Medulla oblongata (tissue), 1 donor: ENCODE measurements around the gene ANKRD11.
"Not testable (repeated sequence)": the region's sequence is repeated elsewhere in the genome, so short reads cannot be mapped to it uniquely, and the experiment has no call there.

Experiments
- DNase-seq: peaks from one replicate; pipeline ENCODE4 v3.0.0-alpha.2; 2015; ENCODE audit errors: extremely low spot score

ANKRD11 gene

DNA sequence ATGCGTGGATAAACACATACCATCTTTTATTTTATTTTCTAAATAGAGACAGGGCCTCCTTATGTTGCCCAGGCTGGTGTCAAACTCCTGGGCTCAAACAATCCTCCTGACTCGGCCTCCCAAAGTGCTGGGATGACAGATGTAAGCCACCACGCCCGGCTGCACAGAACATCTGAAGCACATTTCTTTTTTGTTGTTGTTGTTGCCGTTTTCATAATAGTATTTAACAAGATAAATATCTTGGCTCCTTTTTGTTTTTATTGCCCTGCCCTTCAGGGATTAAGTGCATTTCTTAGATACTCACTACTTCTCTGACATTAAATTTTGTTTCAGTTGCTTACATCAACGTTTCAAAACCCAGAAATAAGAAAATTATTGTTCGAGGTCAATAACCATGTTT is 37.4 kb downstream of the ANKRD11 start:
- no peak for DNase-seq

DNA sequence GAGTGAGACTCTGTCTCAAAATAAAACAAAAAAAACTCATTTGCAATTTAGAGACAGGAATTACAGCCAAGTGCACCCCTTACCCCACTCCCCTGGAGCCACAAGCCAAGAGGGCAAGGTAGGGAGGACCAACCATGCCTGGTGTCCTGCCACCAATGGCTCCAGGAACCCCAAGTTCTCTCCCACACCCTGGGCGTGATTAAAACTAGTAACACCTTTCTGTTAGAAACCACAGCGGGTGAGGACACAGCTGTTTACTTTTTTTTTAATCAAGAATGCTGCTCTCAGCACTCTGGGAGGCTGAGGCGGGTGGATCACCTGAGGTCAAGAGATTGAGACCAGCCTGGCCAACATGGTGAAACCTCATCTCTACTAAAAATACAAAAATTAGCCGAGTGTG is 38.1 kb downstream of the ANKRD11 start:
- no peak for DNase-seq

DNA sequence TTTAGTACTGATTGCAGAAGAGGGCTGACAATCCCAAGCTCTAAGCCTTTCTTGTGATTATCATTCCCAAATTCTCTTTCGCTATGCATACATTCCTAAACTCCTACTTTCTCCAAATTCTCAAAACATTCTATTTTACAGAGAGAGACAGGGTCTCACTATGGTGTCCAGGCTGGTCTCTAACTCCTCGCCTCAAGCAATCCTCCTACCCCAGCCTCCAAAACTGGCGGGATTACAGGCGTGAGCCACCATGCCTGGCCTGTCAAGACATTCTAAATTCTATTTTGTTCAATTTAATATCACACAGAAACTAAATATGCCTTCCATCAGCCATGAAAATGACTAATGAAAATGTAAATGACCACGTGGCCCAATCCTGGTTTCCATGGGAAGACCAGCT is 39.8 kb downstream of the ANKRD11 start:
- DNase-seq: no peak

DNA sequence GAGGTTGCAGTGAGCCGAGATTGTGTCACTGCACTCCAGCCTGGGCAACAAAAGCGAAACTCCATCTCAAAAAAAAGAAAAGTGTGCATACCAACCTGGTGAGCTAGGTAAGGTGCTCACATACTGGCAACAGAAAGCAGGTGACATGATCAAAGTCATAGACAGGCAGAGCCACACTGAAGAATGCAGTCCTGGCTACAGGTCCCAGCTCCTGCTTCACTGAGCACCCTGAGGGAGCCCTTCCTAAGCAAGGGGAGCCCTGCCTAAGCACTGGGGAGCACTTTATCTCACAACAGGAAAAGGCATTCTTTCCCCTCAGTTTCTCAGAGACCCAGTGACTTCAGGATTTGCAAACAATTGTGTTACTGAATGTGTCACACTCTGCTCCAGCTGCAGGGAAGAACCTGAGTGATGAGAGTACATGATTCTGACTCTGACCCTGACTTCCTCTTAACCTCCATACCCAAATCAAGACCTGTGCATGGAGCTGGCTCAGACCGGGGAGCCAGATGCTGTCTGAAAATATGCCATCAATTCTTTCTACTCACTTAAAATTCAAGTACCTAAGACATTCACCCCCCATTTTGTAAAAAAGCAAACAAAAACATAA is 40.5 kb downstream of the ANKRD11 start:
- no peak for DNase-seq

DNA sequence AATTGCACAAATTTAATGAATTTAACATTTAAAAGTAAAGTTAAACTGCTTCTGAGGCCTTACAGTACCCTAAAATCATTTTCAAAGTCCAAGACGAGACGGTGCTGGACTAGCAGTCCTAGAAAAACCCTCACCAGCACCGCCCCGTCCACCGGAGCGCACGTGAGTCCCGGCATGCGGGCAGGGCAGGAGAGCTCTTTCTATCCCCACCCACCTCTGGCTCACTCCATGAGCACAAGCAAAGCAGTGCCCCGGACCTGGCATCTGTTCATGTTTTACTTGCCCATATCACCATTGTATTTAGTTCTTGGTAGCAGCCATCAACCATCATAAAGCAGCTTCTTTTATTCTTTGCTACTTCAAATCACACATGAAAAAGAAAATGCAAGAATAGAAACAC is 41.7 kb downstream of the ANKRD11 start:
- no peak for DNase-seq

GRCh38 chr16:89446975-89447293 is 43.4 kb downstream of the ANKRD11 start:
- no peak for DNase-seq

- no peak for DNase-seq
Observed at GRCh38 chr16:89446136-89446974, 44.0 kb downstream of the ANKRD11 start.

DNA sequence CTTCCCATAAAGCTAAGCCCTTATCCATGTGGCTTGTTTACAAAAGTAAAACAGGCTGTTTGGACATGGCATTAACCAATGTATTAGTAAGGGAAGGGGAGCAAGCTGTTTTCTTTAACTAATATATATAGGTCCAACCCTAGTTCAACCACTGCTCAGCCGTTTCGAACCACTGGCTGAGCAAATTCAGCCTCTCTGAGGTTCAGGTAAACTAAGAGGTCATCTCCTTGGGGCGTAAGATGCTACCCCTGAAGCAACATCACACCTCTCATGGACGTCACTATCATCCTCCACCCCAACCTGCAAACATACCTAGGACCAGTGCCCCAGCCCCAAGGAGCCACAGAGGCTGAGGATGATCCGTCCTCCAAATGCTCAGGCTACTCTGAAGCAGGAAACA is 45.2 kb downstream of the ANKRD11 start:
- DNase-seq: no peak

DNA sequence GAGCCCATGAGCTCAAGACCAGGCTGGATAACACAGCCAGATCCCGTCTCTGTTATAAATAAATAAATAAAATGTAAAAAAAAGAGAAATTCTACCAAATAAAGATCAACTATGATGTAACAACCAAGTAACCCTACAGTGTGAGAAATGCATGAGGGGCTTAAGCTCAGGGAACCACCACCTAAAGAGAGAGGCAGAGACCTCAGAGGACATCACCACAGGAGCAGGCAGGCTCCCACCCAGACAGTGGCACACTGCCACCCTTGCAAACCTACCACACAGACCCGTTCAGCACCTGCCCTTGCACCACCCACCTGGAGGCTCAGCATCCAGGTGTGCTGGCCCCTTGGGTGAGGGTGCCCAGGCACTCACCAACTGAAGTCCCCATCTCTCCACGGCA is 45.6 kb downstream of the ANKRD11 start:
- no peak for DNase-seq

GRCh38 chr16:89444151-89444723 is 46.1 kb downstream of the ANKRD11 start:
- no peak for DNase-seq

DNA sequence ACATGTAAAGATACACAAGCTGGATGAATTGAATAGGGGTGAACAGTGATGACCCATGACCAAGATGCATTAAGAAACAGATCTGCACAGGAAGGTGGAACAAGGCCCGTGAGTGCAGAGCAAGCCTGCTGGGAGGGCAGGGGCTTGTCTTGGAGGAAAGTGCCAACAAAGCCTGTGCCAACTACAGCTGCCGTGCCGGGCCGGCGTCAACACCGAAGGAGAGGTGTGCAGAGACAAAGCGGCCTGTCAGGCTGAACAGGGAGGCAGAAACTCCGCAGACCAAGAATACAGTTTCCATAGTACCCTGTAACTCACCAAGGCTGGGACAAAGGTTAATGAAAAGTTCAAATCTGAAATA is 46.7 kb downstream of the ANKRD11 start:
- no peak for DNase-seq

GRCh38 chr16:89442990-89443726 is 47.2 kb downstream of the ANKRD11 start:
- no peak for DNase-seq

DNA sequence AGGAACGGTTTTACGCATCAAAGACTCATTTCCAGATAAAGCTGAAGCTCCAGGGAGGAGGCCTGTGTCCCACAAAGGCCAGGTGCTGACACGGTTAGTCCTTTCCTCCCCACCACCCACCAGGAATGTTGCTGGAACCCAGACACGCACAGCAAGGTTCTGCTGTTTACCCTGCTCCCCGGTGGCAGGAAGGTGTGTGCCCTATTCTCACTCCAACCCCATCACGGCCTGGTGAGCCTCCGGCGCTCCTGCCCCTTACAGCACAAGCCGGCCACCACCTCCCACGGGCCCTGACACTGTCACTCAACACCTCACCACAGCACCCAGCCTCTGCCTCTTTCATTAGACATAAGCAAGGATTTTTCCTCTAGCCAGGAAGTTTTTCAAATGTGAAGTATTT is 47.8 kb downstream of the ANKRD11 start:
- DNase-seq: no peak

- no peak for DNase-seq
Observed at GRCh38 chr16:89439659-89440058, 50.7 kb downstream of the ANKRD11 start.

GRCh38 chr16:89437991-89438390 is 52.4 kb downstream of the ANKRD11 start:
- no peak for DNase-seq

GRCh38 chr16:89437251-89437987 is 52.9 kb downstream of the ANKRD11 start:
- DNase-seq: no peak

GRCh38 chr16:89436366-89436765 is 54.0 kb downstream of the ANKRD11 start:
- DNase-seq: no peak

- DNase-seq: not testable (repeated sequence)
Observed at GRCh38 chr16:89435059-89435458, 55.3 kb downstream of the ANKRD11 start.

GRCh38 chr16:89434490-89434889 is 55.9 kb downstream of the ANKRD11 start:
- DNase-seq: no peak

DNA sequence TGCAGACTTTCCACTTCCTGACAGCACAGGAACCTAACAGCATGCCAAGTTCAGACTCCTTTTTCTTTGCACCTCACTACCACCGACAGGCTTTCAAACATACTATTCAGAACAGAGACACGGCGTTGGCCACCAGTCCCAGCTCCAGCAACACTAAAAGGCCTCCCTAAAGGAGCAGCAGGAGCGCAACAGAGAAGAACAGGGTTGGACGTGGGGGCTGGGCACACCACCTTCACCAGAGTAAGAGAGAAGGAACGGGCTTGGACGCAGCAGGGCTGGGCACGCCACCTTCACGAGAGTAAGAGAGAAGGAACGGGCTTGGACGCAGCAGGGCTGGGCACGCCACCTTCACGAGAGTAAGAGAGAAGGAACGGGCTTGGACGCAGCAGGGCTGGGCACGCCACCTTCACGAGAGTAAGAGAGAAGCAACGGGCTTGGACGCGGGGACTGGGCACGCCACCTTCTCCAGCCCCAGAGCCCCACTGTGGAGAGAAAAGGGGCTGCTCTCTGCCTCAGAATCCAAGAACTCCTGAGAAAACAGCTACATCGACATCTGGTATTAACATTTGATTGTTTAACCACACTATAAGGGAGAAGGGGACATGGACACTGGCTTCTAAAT is 56.9 kb downstream of the ANKRD11 start:
- DNase-seq: not testable (repeated sequence)

- DNase-seq: no peak
Observed at GRCh38 chr16:89431630-89432029, 58.7 kb downstream of the ANKRD11 start.
